GM18868 (cell line): ENCODE results near the gene USP10.
"Not testable (repeated sequence)": the region's sequence is repeated elsewhere in the genome, so short reads cannot be mapped to it uniquely, and the experiment has no call there.

Experiments
- ATAC-seq: cut with Tn5 transposase; IDR thresholded peaks from one replicate; pipeline ENCODE4 v1.9.1; 2021; ENCODE audit warnings: mild to moderate bottlenecking, moderate library complexity; ENCODE audit not compliant: unreplicated experiment

USP10 gene

DNA sequence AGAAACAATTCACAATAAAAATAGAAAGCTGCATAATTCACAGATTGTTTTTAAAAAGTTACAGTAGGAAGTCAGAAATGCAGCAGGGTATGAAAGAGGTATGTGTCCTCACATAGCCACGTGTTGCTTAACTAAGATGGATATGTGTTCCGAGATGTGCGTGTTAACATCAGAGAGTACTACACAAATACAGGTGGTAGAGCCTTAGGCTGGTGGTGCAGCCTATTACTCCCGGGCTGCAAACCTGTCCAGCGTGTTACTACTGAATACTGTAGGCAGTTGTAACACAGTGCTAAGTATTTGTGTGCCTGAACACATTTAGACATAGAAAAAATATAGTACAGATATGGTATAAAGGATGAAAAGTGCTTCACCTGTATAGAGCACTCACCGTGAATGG, 46.4 kb downstream of the USP10 start:
- no peak for ATAC-seq

DNA sequence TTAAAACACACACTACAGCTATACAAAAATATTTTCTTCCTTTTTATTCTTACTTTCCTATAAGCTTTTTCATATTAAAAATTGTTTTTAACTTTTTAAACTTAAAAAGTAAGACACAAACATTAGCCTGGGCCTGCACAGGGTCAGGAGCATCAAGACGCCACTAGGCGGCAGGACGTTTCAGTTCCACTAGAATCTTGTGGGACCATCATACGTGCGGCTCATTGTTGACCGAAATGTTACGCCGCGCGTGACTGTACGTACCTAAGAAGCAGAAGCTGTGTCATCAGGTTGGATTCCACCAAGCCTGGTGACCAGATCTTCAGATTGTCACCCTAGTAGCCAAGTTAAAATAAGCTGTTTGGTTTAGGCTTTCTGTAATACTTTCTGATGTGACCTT, 47.1 kb downstream of the USP10 start:
- no peak for ATAC-seq

DNA sequence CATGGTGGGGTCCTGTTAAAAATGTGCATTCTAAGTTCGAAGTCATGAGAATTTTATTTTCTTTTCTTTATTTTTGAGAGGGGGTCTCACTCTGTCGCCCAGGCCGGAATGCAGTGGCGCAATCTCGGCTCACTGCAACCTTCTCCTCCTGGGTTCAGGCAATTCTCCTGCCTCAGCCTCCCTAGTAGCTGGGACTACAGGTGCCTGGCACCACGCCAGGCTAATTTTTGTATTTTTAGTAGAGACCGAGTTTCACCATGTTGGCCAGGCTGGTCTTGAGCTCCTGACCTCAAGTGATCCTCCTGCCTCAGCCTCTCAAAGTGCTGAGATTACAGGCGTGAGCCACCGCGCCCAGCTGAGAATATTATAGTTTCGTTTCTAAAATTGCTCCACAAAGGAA, 48.4 kb downstream of the USP10 start:
- ATAC-seq = not testable (repeated sequence)

DNA sequence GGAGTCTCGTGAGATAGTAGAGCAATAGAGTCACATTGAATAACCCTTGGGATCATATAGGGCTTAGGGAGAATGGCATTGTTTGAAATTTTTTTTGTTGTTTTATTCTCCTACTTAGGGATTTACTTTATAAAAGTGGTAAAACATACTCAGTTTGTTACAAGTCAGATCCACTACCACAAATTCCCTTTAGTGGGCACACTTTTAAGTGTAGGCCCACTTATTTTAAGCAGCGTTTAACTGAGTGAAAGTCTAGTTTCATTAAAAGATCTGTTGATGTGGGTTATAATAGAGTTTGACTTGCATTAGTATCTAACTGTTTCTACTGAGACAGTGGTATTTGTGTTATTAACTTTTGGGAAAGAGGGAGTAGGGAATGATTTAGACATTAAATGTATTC, 49.3 kb downstream of the USP10 start:
- no peak for ATAC-seq

DNA sequence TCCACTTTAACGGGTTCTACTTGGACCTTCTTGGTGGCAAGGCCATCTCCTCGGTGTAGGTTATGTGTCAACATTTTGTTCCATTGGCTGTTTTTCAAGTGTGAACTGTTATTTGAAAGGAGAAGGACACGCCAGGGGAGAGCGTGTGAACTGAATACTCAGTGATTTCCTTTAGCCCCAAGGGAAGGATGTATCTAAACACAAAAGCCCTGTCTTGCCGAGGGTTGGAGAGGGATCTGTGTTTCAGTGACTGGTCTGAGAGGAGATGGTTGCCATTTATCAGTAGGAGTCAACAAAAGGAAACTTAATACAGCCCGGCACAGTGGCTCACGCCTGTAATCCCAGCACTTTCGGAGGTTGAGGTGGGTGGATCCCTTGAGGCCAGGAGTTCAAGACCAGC, 50.0 kb downstream of the USP10 start:
- no peak for ATAC-seq

DNA sequence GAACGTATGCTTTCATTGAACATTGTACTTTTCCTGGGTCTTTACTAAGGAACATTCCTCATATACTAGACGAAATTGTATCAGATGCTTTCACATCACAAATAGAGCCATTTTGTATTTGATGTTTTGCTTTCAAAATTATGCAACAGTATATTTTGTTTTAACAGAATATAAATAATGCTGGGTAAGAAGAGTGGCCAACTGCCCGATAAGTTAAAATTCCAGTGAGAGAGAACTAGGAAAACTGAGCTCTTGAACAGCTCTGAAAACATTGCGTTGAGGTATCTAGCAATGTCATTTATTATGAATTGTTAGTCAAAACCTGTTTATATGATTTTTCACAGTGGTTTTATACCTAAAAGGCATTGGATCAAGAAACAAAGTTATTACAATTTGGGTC, 50.8 kb downstream of the USP10 start:
- no peak for ATAC-seq

DNA sequence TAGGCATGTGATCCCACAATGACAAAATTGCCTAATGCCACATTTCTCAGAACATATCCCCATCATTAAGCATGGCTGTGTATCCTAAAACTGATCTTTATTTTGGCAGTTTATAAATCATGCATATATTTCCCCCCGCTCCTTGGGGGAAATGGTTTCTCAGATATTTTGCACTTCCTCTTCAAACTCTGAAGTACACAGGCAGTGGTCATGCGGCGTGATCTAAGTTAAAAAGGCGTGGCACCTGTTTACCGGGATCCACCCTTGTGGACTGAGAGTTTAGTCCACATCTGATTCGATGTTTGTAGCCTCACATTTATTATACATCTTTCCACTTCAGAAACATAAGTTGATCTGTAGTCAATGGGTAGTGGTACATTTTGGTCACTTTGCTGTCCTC, 51.4 kb downstream of the USP10 start:
- ATAC-seq = no peak

DNA sequence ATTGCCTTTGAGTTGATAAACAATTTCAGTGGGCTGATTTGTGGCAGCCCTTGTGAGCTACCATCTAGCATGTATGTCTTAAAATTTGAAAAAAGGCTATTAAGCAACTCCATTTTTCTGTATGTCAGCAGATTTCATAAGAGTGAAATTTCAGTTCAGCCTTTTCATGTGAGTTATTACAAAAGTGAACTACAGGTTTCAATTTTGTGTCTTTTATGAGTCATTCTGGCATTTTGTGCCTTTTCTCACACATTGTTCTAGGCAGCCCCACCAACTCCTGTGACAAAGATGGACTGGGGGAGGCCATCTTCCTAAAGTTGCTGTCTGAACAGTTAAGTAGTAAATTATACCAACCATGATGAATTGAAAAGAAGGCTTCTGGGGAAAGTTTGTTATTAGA, 52.1 kb downstream of the USP10 start:
- ATAC-seq = no peak

DNA sequence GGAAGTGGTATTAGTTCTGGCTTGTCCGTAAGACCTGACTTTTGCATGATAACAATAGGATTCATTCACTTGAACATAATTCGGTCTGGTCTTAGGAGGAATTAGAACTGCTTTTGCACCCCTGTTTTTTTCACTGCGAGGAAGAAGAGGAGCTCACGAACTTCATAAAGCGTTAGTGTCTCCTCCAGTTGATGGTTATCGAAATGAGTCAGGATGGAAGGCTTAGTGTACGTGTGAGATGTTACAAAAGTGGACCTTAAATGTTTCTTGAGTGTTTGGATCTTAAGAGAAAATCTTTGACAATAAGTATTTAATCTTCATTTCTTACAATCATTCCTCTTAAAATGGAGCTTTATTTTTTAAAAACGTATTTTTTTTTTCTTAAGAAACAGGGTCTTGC, 52.8 kb downstream of the USP10 start:
- ATAC-seq = no peak

DNA sequence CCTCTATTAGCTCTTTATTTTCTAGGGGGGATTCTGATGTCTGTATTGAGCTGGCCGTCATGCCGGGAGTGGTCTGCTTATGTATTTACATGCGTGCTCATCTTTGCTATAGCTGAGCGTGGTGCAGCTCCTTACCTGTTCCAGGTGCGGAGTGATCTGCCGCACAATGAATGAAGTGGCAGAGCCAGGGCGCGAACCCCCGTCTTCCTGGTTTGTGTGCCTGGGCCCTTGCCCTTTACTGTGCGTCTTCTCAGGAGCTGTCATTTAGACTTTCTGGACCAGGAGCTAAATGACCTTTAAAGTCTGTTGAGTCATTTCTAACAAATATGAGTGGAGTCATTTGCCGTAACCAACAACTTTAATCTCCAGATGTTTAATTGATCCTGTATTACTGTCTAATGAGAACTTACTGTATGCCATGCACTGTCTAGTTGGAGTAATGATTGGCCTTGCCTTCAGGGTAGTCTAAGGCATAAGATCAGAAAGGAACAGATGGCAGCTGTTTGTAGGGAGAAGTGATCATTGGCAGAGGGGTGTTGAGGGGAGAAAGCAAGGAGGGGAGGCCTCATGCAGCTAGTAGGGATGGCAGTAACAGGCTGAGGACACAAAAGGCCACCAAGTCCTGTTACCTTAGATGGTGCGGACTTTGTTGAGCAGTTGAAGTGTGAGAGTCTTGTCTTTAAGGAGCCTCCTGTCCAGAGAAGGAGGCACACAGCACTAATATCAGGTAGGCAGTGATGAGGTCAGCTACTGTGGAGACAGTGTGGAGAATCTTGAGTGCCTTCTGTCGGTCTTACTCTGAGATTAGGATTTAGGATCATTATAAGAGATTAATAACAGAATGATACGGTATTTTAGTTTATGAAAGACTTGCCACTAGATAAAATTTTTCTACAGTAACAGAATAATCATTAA, 53.9 kb downstream of the USP10 start:
- ATAC-seq = no peak

DNA sequence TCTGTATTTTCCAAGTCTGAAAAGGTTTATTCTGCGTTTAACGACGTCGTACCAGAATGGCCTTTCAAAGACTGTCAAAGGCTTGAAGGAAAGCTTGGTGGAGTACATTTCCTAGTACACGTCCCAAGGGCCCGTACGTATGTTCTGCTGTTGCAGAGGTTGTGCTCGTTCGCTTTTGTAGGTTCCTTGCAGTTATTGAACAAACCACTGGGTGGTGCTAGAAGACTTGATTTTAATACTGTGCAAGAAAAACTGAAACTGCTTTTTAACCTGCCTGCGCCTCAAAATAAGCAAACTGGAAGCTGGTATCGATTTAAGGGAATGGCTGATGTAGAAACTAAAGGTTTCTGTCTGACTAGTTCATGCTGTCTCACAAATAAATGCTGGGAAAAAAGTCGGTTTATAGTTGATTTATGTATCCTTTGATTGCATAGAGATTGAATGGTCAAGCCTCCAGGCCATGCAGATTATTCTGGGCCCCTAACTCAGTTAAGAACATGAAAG, 54.6 kb downstream of the USP10 start:
- ATAC-seq = no peak

DNA sequence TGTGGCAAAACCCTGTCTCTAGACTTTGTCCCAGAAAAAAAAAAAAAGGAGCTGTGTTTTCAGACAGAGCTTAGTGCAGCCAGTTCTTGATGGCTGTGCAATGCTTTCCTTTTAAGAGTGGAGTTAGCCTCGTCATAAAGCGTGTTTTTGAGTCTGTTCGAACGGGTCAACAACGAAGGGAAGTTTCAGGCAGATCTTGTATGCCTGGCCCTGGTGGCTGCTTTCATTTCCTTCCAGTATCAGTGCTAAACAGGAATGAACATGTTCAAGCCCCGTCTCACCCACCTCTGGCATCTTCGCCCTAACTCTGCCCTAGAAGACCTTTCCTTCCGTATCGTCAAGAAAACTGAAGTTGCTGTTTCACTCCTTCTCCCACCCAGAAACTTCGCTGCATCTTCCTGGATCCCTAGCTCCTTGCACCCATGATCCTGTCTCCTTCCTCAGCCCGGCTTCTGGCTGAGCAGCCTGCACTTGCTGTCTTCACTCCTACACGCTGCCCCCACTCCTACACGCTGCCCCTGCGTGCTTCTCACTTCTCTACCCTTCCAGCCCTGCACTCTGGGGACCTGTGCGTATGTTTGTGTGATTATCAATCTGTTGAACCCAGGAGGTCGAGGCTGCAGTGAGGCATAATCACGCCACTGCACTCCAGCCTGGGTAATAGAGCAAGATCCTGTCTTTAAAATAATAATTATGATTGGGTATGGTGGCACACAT, 55.3 kb downstream of the USP10 start:
- no peak for ATAC-seq

DNA sequence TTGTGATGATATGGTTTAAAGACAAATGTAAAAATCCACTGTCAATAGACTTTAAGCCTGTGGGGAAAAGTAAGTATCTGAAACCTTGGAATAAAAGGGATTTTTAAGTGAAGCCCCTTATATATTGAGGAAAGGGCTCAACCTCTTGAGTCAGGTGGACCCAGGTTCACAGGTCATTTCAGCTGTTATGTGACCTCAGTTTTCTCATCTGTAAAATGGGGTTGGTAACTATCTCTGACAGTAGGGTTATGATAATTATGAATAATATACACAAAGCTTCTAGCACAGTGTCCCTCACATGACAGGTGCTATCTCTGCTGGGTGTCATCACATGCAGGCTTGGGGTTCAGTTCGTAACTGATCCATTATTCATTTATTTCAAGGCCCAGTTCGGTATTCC, 57.0 kb downstream of the USP10 start:
- no peak for ATAC-seq

DNA sequence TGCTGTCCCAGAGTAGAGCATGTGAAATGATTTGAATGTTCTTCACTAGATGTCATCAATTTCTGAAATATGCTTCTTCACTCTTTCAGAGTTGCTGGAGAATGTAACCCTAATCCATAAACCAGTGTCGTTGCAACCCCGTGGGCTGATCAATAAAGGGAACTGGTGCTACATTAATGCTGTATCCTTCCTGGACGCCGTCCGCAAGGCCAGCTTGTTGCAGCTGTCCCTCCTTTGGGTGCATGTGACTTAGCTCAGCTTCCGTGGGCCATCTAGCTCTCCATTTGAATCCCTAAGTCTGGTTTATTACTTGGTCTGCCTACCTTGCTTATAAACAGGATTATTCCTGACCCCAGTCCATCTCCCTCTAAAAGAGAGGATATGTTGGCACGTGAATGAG, 58.8 kb downstream of the USP10 start:
- no peak for ATAC-seq

DNA sequence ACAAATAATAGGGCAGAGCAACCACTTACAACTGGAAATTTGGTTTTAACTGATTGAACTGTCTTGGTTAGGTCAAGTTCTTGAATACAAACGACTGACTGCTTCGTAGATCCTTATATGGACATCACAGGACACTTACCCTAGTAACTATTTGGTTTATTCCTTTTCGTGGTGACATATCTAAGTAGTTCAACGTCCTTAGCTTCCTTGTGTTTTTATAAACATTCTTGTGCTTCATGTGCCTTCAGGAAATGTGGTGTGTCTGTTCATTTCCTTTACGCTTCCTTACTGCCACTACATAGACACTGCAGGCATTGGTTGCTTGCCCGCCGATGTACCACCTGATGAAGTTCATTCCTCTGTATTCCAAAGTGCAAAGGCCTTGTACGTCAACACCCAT, 59.3 kb downstream of the USP10 start:
- no peak for ATAC-seq

DNA sequence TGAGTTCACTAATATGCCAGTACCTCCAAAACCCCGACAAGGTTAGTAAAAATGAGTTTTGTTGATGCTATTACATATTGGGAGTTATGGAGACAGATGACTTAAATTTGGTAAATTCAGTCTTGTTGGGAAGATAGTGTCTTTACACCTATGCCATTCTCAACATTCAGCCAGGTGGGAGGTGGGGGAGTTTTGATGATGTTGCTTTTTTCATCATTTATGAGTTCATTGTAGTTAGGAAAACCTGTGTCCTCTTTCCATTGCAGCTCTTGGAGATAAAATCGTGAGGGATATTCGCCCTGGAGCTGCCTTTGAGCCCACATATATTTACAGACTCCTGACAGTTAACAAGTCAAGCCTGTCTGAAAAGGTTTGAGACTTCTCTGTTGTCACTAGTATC, 60.1 kb downstream of the USP10 start:
- no peak for ATAC-seq

DNA sequence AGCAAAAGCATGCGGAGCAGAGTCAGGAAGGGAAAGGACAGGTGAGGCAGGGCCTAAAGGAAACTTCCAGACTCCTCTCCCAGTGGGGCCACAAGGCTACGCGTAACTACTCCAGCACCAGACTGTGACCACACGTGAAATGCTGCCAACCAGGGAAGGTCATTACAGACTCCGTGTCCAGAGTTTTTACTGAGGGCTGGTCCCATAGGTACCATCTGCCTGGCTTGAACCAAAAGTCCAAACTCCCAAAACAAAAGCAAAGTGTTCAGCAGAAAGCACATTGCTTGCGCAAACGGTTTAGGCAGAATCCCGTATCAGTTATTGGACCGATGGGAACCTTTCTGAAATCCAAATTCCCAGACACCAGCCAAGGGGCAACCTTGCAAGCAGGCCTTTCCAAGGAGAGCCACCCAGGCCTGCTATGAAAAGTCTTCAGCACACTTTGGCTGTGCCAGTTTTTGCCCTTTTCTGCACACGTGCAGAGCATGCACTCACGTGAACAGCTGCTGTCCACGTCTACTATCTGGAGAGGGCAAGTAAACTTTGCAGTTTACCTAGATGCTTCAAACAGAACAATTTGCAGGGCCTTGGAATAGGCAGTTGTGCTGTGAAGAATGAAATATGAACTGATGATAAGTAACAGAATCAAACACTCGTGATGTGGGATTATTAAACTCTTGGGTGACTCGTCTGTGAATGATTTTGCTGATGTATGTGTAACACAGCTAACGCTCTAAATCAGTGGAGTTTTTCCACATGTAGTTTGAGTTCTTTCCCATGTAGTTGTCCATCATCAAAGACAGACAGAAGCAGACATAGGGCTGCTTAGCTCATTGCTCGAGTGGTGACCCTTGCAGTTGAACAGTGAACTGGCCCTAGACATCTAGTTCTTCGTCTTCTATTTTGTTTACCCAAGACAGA, 61.9 kb downstream of the USP10 start:
- no peak for ATAC-seq

DNA sequence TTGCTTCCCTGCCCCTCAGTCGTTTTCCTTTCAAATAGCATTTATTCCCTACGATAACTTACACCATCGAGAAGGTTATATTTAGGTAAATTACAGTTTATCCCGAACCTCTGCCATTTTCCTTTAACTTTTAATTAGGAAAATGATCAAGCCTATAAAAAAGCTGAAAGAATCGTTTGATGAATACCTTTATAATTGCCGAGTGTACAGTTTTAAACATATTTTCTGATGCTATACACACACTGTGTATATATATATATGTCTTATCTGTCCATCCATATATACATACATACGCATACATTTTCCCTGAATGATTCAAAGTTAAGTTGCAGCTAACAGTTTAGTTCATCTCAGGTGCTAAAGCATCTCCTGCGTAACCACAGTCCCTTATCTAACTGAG, 63.4 kb downstream of the USP10 start:
- no peak for ATAC-seq

DNA sequence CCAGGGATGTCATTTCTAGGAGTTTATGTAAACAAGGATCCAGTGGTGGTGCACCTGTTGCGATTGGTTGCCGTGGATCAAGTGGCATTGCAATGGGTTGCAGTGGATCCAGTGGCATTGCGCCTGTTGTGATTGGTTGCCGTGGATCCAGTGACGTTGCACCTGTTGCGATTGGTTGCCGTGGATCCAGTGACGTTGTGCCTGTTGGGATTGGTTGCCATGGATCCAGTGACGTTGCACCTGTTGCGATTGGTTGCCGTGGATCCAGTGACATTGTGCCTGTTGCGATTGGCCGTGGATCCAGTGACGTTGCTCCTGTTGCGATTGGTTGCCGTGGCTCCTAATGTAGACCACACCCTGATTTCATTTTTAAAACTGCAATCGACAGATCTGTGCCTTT, 63.8 kb downstream of the USP10 start:
- ATAC-seq = no peak

DNA sequence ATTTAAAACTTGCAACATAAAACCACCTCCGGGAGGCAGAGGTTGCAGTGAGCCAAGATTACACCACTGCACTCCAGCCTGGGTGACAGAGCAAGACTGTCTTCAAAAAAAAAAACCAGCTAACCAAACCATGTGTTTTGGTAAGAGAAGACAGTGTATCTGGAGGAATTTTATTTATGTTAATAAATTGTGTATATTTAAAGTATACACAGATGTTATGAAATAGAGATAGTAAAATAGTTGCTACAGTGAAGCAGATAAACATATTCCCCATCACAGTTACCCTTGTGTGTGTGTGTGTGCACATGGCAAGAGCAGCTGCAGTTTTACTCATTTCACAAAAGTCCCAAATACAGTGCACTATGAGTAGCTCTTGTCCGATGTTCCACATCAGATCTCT, 65.2 kb downstream of the USP10 start:
- ATAC-seq = no peak
